Medulla oblongata (tissue), 1 donor: ENCODE measurements around the gene EMILIN2.

Experiments used
- DNase-seq: peaks from one replicate; pipeline ENCODE4 v3.0.0-alpha.2; 2015; ENCODE audit errors: extremely low spot score

Gene EMILIN2

GRCh38 chr18:2900684-2901422 is 54.0 kb downstream of the EMILIN2 start:
- no peak for DNase-seq

GRCh38 chr18:2901423-2901985 is 54.7 kb downstream of the EMILIN2 start:
- no peak for DNase-seq

- DNase-seq, result no peak
Measured at GRCh38 chr18:2902327-2902726, 55.5 kb downstream of the EMILIN2 start.

GRCh38 chr18:2903006-2903405 is 56.2 kb downstream of the EMILIN2 start:
- DNase-seq, result peak; percentile 65

GRCh38 chr18:2905854-2906703 is 59.3 kb downstream of the EMILIN2 start:
- peak; percentile 47 for DNase-seq

DNA sequence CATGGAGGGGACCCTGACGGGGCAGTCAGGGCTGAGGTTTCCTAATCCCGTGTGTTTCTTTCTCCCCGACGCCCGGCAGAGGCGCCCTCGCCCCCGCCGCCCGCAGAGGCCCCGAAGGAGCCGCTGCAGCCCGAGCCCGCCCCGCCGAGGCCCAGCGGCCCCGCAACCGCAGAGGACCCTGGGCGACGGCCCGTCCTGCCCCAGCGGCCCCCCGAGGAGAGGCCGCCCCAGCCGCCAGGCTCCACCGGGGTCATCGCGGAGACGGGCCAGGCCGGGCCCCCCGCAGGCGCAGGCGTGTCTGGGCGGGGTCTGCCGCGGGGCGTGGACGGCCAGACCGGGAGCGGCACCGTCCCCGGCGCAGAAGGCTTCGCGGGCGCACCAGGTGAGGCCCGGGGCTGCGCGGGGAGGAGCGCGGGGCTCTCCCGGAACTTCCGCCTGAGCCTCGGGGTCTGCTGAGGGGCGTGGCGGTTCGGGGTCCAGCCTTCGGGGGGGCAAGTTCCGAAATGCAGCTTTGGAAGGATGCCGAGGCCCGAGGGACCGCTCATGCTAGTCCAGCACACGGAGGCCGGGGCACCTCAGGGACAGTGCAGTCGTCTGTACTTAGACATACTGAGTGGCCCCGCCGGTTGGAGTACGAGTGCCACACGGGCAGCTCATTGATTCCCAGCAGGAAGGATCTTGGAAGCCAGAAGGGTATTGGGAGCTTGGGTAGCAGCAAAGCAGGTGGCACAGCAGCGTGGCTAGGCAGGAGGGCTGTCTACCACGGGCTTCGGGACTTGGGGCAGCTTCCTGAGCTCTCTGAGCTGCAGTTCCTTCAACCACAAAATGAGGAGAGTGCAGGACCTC is 60.1 kb downstream of the EMILIN2 start:
- no peak for DNase-seq

DNA sequence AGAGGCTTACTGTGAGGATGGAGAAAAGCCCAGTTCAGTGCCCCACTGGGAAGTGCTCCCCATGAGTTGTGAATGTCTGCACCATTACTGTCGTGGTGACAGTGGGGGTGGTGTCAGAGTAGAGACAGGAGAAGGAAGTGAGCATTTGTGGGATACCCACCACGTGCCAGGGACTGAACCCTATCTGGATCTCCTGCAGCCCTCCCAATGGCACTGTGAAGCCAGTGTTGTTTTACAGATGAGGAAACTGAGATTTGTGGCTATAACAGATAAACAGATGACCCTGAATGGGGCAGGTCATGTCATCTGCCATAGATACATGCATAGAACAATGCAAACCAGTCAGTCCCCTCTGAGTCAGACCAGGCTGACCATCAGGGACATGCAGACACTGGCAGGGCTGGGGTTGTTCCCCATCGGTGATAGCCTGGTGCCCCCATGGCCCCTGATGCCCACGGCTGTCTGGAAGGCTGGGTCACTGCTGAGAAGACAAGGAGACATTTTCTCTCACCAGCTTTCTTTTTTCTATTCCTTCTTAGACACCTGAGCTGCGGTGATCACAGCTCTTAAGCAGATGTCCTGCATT is 60.8 kb downstream of the EMILIN2 start:
- DNase-seq, result no peak

- DNase-seq, result no peak
Measured at GRCh38 chr18:2908166-2908945, 61.5 kb downstream of the EMILIN2 start.

DNA sequence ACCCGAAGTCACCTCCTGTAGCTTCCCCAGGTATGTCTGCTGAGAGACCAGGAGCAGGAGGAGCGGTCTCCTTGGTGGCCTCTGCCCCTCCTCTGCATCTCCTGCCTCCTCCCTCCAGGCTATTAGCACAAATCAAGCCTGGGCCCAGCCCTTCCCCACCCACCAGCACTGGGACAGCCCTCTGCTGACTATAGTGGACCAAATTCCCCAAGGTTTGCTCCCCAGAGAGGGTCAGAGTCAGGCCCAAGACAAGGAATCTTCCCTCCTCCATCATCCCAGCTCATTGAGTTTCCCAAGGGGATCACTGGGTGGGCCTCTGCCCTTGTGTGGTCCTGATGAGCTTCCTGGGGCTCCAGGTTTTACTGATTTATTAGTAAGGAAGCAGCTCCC is 62.1 kb downstream of the EMILIN2 start:
- DNase-seq, result no peak

DNA sequence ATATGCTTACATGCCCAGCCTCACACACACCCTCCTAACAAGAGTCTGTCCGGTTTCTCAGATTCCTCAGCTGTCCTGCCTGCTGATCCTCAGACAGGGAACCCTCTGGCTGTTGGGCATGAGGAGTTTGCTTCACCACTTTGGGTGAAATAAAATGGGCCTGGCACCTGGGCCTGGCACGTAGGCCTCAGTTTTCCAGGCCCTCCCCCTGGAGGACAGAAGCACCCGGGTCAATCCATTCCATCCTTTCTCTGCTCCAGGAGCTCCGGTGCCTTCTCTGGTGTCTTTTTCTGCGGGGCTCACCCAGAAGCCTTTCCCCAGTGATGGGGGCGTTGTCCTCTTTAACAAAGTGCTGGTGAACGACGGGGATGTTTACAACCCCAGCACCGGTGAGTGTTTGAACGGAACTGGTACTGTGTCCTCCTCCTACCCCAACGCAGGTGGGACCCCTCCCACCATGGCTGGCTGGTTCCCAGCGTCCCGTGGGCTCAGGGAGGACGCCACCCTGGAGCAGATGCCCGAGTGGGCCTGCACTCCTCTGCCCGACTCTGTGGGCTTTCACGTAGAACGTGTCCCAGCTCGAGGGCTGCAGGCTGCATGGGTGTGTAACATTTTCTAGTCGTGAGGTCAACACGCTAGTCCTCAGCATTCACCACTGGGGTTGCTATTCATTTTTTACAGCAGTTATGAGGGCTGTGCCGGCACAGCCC is 62.8 kb downstream of the EMILIN2 start:
- DNase-seq, result no peak

GRCh38 chr18:2910261-2910660 is 63.5 kb downstream of the EMILIN2 start:
- no peak for DNase-seq

DNA sequence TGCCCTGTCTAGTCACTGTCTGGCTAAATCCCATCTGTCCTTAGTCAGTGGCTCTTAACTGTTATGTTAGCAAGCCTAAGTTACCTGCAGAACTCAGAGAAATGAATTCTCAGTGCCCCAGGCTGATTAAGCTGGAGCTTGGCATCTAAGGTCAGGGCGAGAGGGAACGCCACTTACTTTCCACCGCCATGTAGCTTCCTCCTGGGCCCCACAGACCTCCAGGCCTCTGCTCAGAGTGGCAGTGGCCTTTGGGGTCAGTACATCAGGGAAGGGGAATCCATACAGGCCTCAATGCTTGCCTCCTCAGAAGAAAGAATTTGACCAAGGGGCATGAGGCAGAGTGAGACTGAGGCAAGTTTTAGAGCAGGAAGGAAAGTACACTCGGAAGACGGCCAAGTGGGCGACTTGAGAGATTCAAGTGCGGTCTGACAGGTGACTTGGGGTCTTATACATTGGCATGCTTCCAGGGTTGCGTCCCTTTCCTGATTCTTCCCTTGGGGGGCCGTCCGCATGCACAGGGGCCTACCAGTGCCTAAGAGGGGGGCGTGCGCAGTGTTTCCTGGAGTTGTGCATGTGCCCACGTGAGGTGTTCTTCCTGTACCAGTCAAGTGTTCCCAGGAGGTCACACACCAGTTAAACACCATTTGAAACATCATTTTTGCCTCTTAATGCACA is 64.1 kb downstream of the EMILIN2 start:
- no peak for DNase-seq

DNA sequence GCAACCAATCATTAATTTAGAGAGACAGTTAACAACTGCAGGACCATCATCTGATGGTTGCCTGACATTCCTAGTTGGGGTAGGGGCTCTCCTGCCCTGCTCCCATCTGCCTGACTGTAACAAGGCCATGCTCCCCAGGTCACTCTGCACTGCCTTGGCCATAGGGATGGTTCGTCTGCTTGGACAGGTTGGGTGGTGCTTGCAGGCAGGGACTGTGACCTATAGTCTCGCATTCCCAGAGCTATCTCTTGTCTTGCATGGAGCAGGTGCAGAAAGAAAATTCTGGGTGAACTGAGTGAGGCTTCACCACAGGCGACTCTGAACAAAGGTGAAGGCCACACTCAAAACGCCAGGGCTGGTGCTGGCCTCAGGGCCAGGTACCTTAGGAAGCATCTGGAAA is 64.7 kb downstream of the EMILIN2 start:
- DNase-seq, result no peak

GRCh38 chr18:2912357-2913299 is 65.8 kb downstream of the EMILIN2 start:
- no peak for DNase-seq

GRCh38 chr18:2913398-2914005 is 66.7 kb downstream of the EMILIN2 start:
- no peak for DNase-seq

DNA sequence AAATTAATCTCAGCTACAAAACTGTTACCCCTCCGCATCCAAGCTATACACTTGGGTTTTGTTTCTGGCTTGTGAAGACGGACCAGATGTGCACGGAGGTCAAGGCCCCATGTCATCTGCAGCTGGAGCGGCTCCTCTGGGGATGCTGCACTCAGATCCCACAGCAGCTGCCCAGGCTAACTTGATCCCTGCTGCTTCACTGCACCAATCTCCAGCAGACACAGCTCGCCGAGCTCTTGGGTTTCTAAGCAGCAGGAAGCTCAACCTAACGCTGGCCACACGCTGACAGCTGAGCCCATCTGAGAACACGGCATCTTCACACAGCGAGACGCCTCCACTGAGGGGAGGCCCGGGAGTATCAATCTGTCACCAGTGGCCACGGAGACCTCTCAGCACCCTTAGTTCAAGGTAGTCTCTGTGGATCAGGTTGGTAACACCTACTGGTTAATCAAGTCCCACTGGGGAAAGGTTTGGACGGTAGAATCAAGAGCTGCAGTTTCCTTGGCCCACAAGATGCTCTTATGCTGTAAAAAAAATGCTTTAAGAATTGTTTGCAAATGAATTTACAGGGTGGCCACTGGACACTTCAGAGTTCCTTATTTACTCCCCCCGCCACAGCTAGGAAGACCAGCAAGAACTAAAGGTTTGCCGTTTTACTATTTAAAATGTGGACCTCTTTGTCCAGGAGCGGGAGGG is 67.5 kb downstream of the EMILIN2 start:
- DNase-seq, result no peak

DNA sequence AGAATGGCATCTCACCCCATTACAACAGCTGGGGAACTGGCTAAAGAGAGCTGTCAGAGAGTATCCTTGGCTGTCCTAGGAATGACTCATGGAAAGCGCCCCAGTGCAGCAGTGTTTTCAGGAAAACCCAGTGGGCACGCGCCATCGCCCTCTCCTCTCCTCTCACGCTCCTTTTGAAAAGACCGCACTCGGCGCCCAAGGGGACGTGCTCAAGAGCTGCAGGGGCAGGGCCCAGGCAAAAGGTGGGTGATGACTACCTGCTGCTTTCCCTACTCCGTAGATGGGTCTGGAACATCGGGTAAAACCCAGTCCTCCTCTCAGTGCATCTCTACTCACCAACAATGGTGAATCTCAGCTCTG is 68.1 kb downstream of the EMILIN2 start:
- no peak for DNase-seq
